Measurements from ENCODE around the gene DCLRE1C.
A peak's percentile ranks its signal among the peaks of the same experiment; 100 is the strongest.

DCLRE1C gene

DNA sequence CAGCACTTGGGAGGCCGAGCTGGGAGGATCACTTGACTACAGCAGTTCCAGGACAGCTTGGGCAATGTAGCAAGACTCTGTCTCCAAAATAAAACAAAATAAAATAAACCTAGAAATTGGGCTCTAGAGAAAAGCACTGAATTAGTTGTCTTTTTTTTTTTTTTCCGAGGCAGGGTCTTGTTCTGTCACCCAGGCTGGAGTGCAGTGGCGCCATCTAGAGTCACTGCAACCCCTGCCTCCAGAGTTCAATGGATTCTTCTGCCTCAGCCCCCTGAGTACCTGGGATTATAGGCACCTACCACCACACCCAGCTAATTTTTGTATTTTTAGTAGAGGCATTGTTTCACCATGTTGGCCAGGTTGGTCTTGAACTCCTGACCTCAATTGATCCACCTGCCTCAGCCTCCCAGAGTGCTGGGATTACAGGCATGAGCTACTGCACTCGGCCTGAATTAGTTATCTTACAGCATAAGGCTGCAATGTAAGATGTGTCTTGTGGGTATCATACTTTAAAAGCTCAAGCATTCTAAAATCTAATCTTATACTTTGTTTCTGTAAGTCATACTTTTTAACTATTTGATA is 18.1 kb upstream of the DCLRE1C start:
- Histone ChIP-seq H3K4me1 (ENCODE audit: control insufficient read depth in 5 of 5, insufficient read depth in 5 of 5, low read length in 5 of 5) (no peaks in the 10 kb centered on the region), H3K36me3 (ENCODE audit: control insufficient read depth in 5 of 5, insufficient read depth in 5 of 5, low read length in 5 of 5) (no peaks in the 10 kb centered on the region), H3K9ac (ENCODE audit: low read length in 5 of 5) (no peak overlapping the region), H3K27ac (ENCODE audit: low read depth, low read length) (no peak overlapping the region), H3K9me3 (ENCODE audit: control insufficient read depth in 5 of 5, low read length in 5 of 5) (no peaks in the 10 kb centered on the region), H3K27me3 (ENCODE audit: control insufficient read depth in 5 of 5, insufficient read depth in 4 of 5, low read length in 5 of 5) (peaks cover 0 to 4% (median 0%) of the 10 kb centered on the region in 5 donors), H3K4me3 (ENCODE audit: low read depth in 1 of 5, low read length in 5 of 5) (no peak overlapping the region)

GRCh38 chr10:14967897-14968296 is 14.0 kb upstream of the DCLRE1C start:
- H3K27ac ChIP-seq (ENCODE audit: low read depth, low read length) = no peak overlapping the region
- H3K36me3 ChIP-seq (ENCODE audit: control insufficient read depth in 5 of 5, insufficient read depth in 5 of 5, low read length in 5 of 5) = no peaks in the 10 kb centered on the region
- H3K4me1 ChIP-seq (ENCODE audit: control insufficient read depth in 5 of 5, insufficient read depth in 5 of 5, low read length in 5 of 5) = no peaks in the 10 kb centered on the region
- no peaks in the 10 kb centered on the region for H3K27me3 ChIP-seq (ENCODE audit: control insufficient read depth in 5 of 5, insufficient read depth in 4 of 5, low read length in 5 of 5)
- no peak overlapping the region for H3K4me3 ChIP-seq (ENCODE audit: low read depth in 1 of 5, low read length in 5 of 5)
- H3K9ac ChIP-seq (ENCODE audit: low read length in 5 of 5) = no peak overlapping the region
- no peaks in the 10 kb centered on the region for H3K9me3 ChIP-seq (ENCODE audit: control insufficient read depth in 5 of 5, low read length in 5 of 5)

- Histone ChIP-seq H3K27ac (ENCODE audit: low read depth, low read length) (peak within 1 kb of the TSS; percentile 97), H3K4me3 (ENCODE audit: low read depth in 1 of 5, low read length in 5 of 5) (peak within 1 kb of the TSS; percentile 80 to 95 (median 84)), H3K4me1 (ENCODE audit: control insufficient read depth in 5 of 5, insufficient read depth in 5 of 5, low read length in 5 of 5) (peaks cover 0 to 15% (median 8%) of the 10 kb centered on the region in 5 donors), H3K9me3 (ENCODE audit: control insufficient read depth in 5 of 5, low read length in 5 of 5) (no peaks in the 10 kb centered on the region), H3K27me3 (ENCODE audit: control insufficient read depth in 5 of 5, insufficient read depth in 4 of 5, low read length in 5 of 5) (no peaks in the 10 kb centered on the region), H3K9ac (ENCODE audit: low read length in 5 of 5) (peak within 1 kb of the TSS; percentile 66 to 95 (median 85)), H3K36me3 (ENCODE audit: control insufficient read depth in 5 of 5, insufficient read depth in 5 of 5, low read length in 5 of 5) (no peaks in the 10 kb centered on the region)
Measured at GRCh38 chr10:14959221-14960057, 5.5 kb upstream of the DCLRE1C start, which contains the start of gene MEIG1. Gene MEIG1, plus strand, starts transcription at chr10:14959388. Its CDS starts 7,081 bp downstream, at chr10:14966469.

DNA sequence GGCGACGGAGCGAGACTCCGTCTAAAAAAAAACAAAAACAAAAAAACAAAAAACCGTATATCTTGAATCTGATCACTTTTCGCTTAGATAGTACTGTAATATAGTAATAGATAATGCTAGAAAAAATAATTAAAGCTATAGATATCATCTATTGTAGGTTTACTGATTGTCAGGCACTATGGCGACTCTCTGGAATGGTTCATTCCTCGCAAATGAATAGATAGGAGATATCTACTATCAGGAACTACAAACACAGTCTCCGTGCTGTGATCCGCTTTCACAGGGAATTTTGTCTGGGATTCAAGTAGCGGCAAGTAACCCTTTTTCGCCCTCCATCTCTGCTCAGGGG is 5.0 kb upstream of the DCLRE1C start:
- H3K27ac ChIP-seq (ENCODE audit: low read depth, low read length) = peak overlapping the region; percentile 97
- H3K9me3 ChIP-seq (ENCODE audit: control insufficient read depth in 5 of 5, low read length in 5 of 5) = no peaks in the 10 kb centered on the region
- no peaks in the 10 kb centered on the region for H3K36me3 ChIP-seq (ENCODE audit: control insufficient read depth in 5 of 5, insufficient read depth in 5 of 5, low read length in 5 of 5)
- H3K4me1 ChIP-seq (ENCODE audit: control insufficient read depth in 5 of 5, insufficient read depth in 5 of 5, low read length in 5 of 5) = peaks cover 3 to 21% (median 13%) of the 10 kb centered on the region in 5 donors
- H3K9ac ChIP-seq (ENCODE audit: low read length in 5 of 5) = peak overlapping the region in 4 of 5 donors; percentile 19 to 93 (median 71)
- peak overlapping the region; percentile 61 to 95 (median 83) for H3K4me3 ChIP-seq (ENCODE audit: low read depth in 1 of 5, low read length in 5 of 5)
- no peaks in the 10 kb centered on the region for H3K27me3 ChIP-seq (ENCODE audit: control insufficient read depth in 5 of 5, insufficient read depth in 4 of 5, low read length in 5 of 5)

DNA sequence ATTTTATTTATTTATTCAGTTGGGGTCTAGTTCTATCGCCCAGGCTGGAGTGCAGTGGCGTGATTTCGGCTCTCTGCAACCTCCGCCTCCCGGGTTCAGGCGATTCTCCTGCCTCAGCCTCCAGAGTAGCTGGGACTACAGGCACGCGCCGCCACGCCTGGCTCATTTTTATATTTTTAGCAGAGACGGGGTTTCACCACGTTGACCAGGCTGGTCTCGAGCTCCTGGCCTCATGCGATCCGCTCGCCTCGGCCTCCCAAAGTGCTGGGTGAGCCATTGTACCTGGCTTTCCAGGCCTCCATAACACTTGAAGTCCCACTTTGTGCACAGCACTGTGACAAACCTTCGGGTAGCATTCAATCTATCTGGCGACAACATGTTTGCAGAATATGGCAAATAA is 1.0 kb upstream of the DCLRE1C start:
- no peaks in the 10 kb centered on the region for H3K36me3 ChIP-seq (ENCODE audit: control insufficient read depth in 5 of 5, insufficient read depth in 5 of 5, low read length in 5 of 5)
- H3K27me3 ChIP-seq (ENCODE audit: control insufficient read depth in 5 of 5, insufficient read depth in 4 of 5, low read length in 5 of 5) = no peaks in the 10 kb centered on the region
- peaks cover 5 to 46% (median 28%) of the 10 kb centered on the region in 5 donors for H3K4me1 ChIP-seq (ENCODE audit: control insufficient read depth in 5 of 5, insufficient read depth in 5 of 5, low read length in 5 of 5)
- no peaks in the 10 kb centered on the region for H3K9me3 ChIP-seq (ENCODE audit: control insufficient read depth in 5 of 5, low read length in 5 of 5)
- H3K9ac ChIP-seq (ENCODE audit: low read length in 5 of 5) = peak overlapping the region in 1 of 5 donors; percentile 86
- H3K27ac ChIP-seq (ENCODE audit: low read depth, low read length) = peak overlapping the region; percentile 85
- H3K4me3 ChIP-seq (ENCODE audit: low read depth in 1 of 5, low read length in 5 of 5) = no peak overlapping the region

DNA sequence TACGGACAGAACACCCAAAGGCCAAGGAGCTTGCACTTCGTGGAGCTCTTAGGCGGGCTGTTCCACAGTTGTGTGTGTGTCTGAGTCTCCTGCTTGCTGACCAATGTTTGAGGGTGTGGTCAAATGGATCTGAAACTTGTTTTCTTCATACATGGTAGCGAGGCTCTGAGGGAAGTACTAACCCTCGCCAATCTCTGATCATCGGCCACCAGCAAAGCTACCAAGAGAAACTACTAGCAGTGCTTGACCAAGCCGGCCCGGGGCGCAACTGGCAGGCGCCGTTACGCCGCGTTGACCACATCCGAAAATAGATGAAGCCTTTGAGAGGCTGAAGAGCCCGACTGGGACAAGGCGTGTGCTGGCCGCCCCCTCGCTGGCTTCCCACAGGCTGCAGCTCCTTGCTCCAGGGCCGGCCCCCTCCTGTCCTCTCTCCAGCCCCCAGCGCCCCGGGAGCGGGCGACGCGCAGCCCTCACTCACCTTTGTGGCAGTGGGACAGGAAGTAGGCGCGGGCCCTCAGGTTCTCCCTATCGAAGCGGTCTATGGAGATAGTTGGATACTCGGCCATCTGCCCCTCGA is 384 bp downstream of the DCLRE1C start:
- peaks cover 0 to 3% (median 0%) of the 10 kb centered on the region in 5 donors for H3K36me3 ChIP-seq (ENCODE audit: control insufficient read depth in 5 of 5, insufficient read depth in 5 of 5, low read length in 5 of 5)
- peak overlapping the region; percentile 85 for H3K27ac ChIP-seq (ENCODE audit: low read depth, low read length)
- H3K9me3 ChIP-seq (ENCODE audit: control insufficient read depth in 5 of 5, low read length in 5 of 5) = no peaks in the 10 kb centered on the region
- H3K4me3 ChIP-seq (ENCODE audit: low read depth in 1 of 5, low read length in 5 of 5) = peak overlapping the region; percentile 66 to 94 (median 81)
- peak overlapping the region; percentile 5 to 86 (median 81) for H3K9ac ChIP-seq (ENCODE audit: low read length in 5 of 5)
- peaks cover 5 to 37% (median 24%) of the 10 kb centered on the region in 5 donors for H3K4me1 ChIP-seq (ENCODE audit: control insufficient read depth in 5 of 5, insufficient read depth in 5 of 5, low read length in 5 of 5)
- no peaks in the 10 kb centered on the region for H3K27me3 ChIP-seq (ENCODE audit: control insufficient read depth in 5 of 5, insufficient read depth in 4 of 5, low read length in 5 of 5)

DNA sequence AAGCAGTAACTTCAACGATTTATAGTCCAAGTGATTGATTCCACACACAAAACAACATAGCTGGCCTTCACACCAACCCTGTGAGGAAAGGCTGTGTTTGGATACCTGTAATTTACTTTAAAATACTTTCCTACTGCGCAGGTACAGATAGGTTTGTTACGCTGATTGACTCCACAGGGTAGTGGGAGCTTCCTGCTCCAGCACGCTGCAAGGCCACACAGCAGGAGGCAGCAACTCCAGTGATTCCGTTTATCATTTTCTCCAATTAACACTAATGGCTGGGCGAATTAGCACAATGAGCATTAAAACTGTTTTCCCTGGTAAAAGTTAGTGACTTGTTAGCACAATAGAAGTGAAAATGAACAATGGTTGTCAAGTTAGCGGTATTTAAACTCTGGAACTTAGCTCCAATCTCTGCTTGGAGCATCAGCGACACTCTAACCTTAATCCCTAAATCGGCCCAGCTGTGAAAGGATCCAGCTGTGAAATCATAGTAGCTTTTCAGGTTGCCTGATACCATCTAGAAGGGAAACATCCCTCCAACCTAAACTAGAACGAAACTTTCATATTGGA is 959 bp downstream of the DCLRE1C start:
- Histone ChIP-seq H3K27ac (ENCODE audit: low read depth, low read length) (peak overlapping the region; percentile 85), H3K27me3 (ENCODE audit: control insufficient read depth in 5 of 5, insufficient read depth in 4 of 5, low read length in 5 of 5) (no peaks in the 10 kb centered on the region), H3K36me3 (ENCODE audit: control insufficient read depth in 5 of 5, insufficient read depth in 5 of 5, low read length in 5 of 5) (peaks cover 0 to 5% (median 3%) of the 10 kb centered on the region in 5 donors), H3K4me1 (ENCODE audit: control insufficient read depth in 5 of 5, insufficient read depth in 5 of 5, low read length in 5 of 5) (peaks cover 5 to 37% (median 24%) of the 10 kb centered on the region in 5 donors), H3K9me3 (ENCODE audit: control insufficient read depth in 5 of 5, low read length in 5 of 5) (no peaks in the 10 kb centered on the region), H3K9ac (ENCODE audit: low read length in 5 of 5) (peak overlapping the region; percentile 5 to 86 (median 81)), H3K4me3 (ENCODE audit: low read depth in 1 of 5, low read length in 5 of 5) (peak overlapping the region; percentile 66 to 94 (median 81))

DNA sequence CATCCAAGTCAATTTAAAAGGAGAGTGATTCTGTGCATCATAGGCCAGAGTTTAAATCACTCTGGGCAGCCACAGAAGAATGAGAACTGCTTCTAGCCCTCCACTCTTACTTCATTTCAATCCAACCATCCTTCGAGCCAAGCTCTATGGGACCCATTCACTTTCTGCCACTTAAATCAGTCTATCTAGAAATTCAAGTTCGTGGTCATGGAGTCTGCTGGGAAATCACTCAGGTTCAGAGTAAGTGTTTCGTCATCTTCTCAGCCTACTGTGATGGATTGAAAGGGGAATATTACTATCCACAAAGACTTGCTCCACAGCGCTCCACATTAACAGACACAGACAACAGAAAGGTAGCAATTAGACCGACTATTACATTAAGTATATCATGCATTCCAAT is 4.6 kb downstream of the DCLRE1C start:
- Histone ChIP-seq H3K27me3 (ENCODE audit: control insufficient read depth in 5 of 5, insufficient read depth in 4 of 5, low read length in 5 of 5) (no peaks in the 10 kb centered on the region), H3K27ac (ENCODE audit: low read depth, low read length) (no peak overlapping the region), H3K4me3 (ENCODE audit: low read depth in 1 of 5, low read length in 5 of 5) (no peak overlapping the region), H3K4me1 (ENCODE audit: control insufficient read depth in 5 of 5, insufficient read depth in 5 of 5, low read length in 5 of 5) (peaks cover 5 to 31% (median 16%) of the 10 kb centered on the region in 5 donors), H3K9ac (ENCODE audit: low read length in 5 of 5) (no peak overlapping the region), H3K36me3 (ENCODE audit: control insufficient read depth in 5 of 5, insufficient read depth in 5 of 5, low read length in 5 of 5) (peaks cover 2 to 31% (median 23%) of the 10 kb centered on the region in 5 donors), H3K9me3 (ENCODE audit: control insufficient read depth in 5 of 5, low read length in 5 of 5) (no peaks in the 10 kb centered on the region)

DNA sequence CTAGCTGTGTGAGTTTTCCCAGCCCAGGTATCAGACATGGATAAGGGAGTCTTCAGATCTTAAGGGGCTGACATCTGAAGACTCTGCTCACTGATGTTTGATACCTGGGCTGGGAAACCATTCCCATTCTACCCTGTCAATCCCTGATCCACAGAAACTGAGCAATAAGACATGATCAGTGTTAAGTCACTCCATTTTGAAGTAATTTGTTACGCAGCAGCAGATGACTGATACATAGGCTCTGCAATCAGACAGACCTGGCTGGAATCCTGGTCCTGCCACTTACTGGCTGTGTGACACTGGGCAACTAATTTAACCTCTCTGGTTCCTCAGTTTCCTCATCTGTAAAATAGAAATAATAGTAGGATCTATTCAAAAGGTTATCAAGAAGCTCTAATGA is 6.6 kb downstream of the DCLRE1C start:
- H3K4me3 ChIP-seq (ENCODE audit: low read depth in 1 of 5, low read length in 5 of 5) = no peak overlapping the region
- peaks cover 0 to 16% (median 0%) of the 10 kb centered on the region in 5 donors for H3K4me1 ChIP-seq (ENCODE audit: control insufficient read depth in 5 of 5, insufficient read depth in 5 of 5, low read length in 5 of 5)
- H3K36me3 ChIP-seq (ENCODE audit: control insufficient read depth in 5 of 5, insufficient read depth in 5 of 5, low read length in 5 of 5) = peaks cover 2 to 46% (median 33%) of the 10 kb centered on the region in 5 donors

More for the DNA sequence above, 6.6 kb downstream of the DCLRE1C start:
- H3K9me3 ChIP-seq (ENCODE audit: control insufficient read depth in 5 of 5, low read length in 5 of 5) = no peaks in the 10 kb centered on the region
- H3K27me3 ChIP-seq (ENCODE audit: control insufficient read depth in 5 of 5, insufficient read depth in 4 of 5, low read length in 5 of 5) = no peaks in the 10 kb centered on the region
- H3K27ac ChIP-seq (ENCODE audit: low read depth, low read length) = no peak overlapping the region
- H3K9ac ChIP-seq (ENCODE audit: low read length in 5 of 5) = no peak overlapping the region
